ENCODE data around the gene IFIT5.

The IFIT5 gene

GRCh38 chr10:89414146-89414878 is at the start of gene IFIT5:
Gene IFIT5 (plus strand): TSS chr10:89414568. CDS start chr10:89414799, 231 bp downstream.
- Histone ChIP-seq H3K4me3 (replicated peaks; ENCODE audit: low read depth, low read length) (peak within 1 kb of the TSS; percentile 89), H3K27me3 (replicated peaks; ENCODE audit: control insufficient read depth, insufficient read depth, low read length) (no peaks in the 10 kb centered on the region), H3K36me3 (ENCODE audit: control insufficient read depth, insufficient read depth, low read length) (no peaks in the 10 kb centered on the region)
- DNase-seq (ENCODE audit: extremely low read depth, insufficient read length) = peak; percentile 87
- TF ChIP-seq CTCF (IDR thresholded peaks at IDR 0.05; ENCODE audit: insufficient read depth, low read length, poor library complexity, severe bottlenecking) = no peak

- TF ChIP-seq CTCF (IDR thresholded peaks at IDR 0.05; ENCODE audit: insufficient read depth, low read length, poor library complexity, severe bottlenecking) = no peak
- H3K27me3 ChIP-seq (replicated peaks; ENCODE audit: control insufficient read depth, insufficient read depth, low read length) = no peaks in the 10 kb centered on the region
- DNase-seq (ENCODE audit: extremely low read depth, insufficient read length) = peak; percentile 55
- H3K36me3 ChIP-seq (ENCODE audit: control insufficient read depth, insufficient read depth, low read length) = no peaks in the 10 kb centered on the region
- H3K4me3 ChIP-seq (replicated peaks; ENCODE audit: low read depth, low read length) = no peak overlapping the region
Measured at GRCh38 chr10:89367529-89367928, 46.8 kb upstream of the IFIT5 start.

GRCh38 chr10:89368129-89368528 is 46.2 kb upstream of the IFIT5 start:
- no peaks in the 10 kb centered on the region for H3K27me3 ChIP-seq (replicated peaks; ENCODE audit: control insufficient read depth, insufficient read depth, low read length)
- no peaks in the 10 kb centered on the region for H3K36me3 ChIP-seq (ENCODE audit: control insufficient read depth, insufficient read depth, low read length)
- no peak for DNase-seq (ENCODE audit: extremely low read depth, insufficient read length)
- H3K4me3 ChIP-seq (replicated peaks; ENCODE audit: low read depth, low read length) = no peak overlapping the region
- TF ChIP-seq CTCF (IDR thresholded peaks at IDR 0.05; ENCODE audit: insufficient read depth, low read length, poor library complexity, severe bottlenecking) = no peak

GRCh38 chr10:89369156-89370105 is 44.9 kb upstream of the IFIT5 start:
- Histone ChIP-seq H3K36me3 (ENCODE audit: control insufficient read depth, insufficient read depth, low read length) (no peaks in the 10 kb centered on the region), H3K4me3 (replicated peaks; ENCODE audit: low read depth, low read length) (no peak overlapping the region), H3K27me3 (replicated peaks; ENCODE audit: control insufficient read depth, insufficient read depth, low read length) (no peaks in the 10 kb centered on the region)
- TF ChIP-seq CTCF (IDR thresholded peaks at IDR 0.05; ENCODE audit: insufficient read depth, low read length, poor library complexity, severe bottlenecking) = peak; percentile 57
- DNase-seq (ENCODE audit: extremely low read depth, insufficient read length) = no peak

- no peak for TF ChIP-seq CTCF (IDR thresholded peaks at IDR 0.05; ENCODE audit: insufficient read depth, low read length, poor library complexity, severe bottlenecking)
Measured at GRCh38 chr10:89371079-89371478, 43.3 kb upstream of the IFIT5 start.

More at GRCh38 chr10:89371079-89371478, 43.3 kb upstream of the IFIT5 start:
- no peaks in the 10 kb centered on the region for H3K27me3 ChIP-seq (replicated peaks; ENCODE audit: control insufficient read depth, insufficient read depth, low read length)
- no peak for DNase-seq (ENCODE audit: extremely low read depth, insufficient read length)
- H3K36me3 ChIP-seq (ENCODE audit: control insufficient read depth, insufficient read depth, low read length) = no peaks in the 10 kb centered on the region
- no peak overlapping the region for H3K4me3 ChIP-seq (replicated peaks; ENCODE audit: low read depth, low read length)
